LHCN-M2 (cell line): Measurements from ENCODE around the gene ABCB11. TPM values are rescaled to one million over a fixed set of nuclear protein-coding genes. Genes with fewer than 3 reads are reported as not detected.

Experiments
- DNase-seq: peaks from one replicate; pipeline ENCODE4 v3.0.0-alpha.2; 2012; ENCODE audit warnings: low read depth
- total RNA-seq: library from RNA; depleted of rRNA; stranded (reverse); fragments of >200 nt; gene quantifications from 2 replicates; pipeline ENCODE4 v1.2.3, GENCODE V29; 2014

Gene ABCB11
- total RNA-seq, 1 experiment from 2014 or later, result not detected

GRCh38 chr2:168976034-168976654 lies 55.0 kb downstream of the ABCB11 start:
- no peak for DNase-seq

GRCh38 chr2:168974428-168974827 lies 56.7 kb downstream of the ABCB11 start:
- no peak for DNase-seq

- no peak for DNase-seq
These were observed 59.9 kb downstream of the ABCB11 start for GRCh38 chr2:168971261-168971660.

GRCh38 chr2:168970711-168971233 lies 60.4 kb downstream of the ABCB11 start:
- DNase-seq, result no peak

- no peak for DNase-seq
These were observed 61.3 kb downstream of the ABCB11 start for GRCh38 chr2:168969865-168970264.

- no peak for DNase-seq
These were observed 62.8 kb downstream of the ABCB11 start for GRCh38 chr2:168968342-168968741.

GRCh38 chr2:168964251-168964807 lies 66.8 kb downstream of the ABCB11 start:
- DNase-seq, result no peak

- DNase-seq, result peak; percentile 2
These were observed 68.5 kb downstream of the ABCB11 start for GRCh38 chr2:168962636-168963035.

GRCh38 chr2:168961450-168962229 lies 69.5 kb downstream of the ABCB11 start:
- DNase-seq, result peak; percentile 73

GRCh38 chr2:168956392-168956791 lies 74.7 kb downstream of the ABCB11 start:
- peak; percentile 28 for DNase-seq

- no peak for DNase-seq
These were observed 75.8 kb downstream of the ABCB11 start for GRCh38 chr2:168955321-168955720.

- no peak for DNase-seq
These were observed 76.9 kb downstream of the ABCB11 start for GRCh38 chr2:168954256-168954655.

GRCh38 chr2:168952424-168952823 lies 78.7 kb downstream of the ABCB11 start:
- no peak for DNase-seq

GRCh38 chr2:168951871-168952270 lies 79.3 kb downstream of the ABCB11 start:
- no peak for DNase-seq

GRCh38 chr2:168949324-168949723 lies 81.8 kb downstream of the ABCB11 start:
- no peak for DNase-seq

GRCh38 chr2:168948621-168949212 lies 82.4 kb downstream of the ABCB11 start:
- DNase-seq, result no peak

GRCh38 chr2:168945508-168945907 lies 85.6 kb downstream of the ABCB11 start:
- no peak for DNase-seq

- DNase-seq, result no peak
These were observed 87.1 kb downstream of the ABCB11 start for GRCh38 chr2:168944065-168944464.

- DNase-seq, result no peak
These were observed 89.8 kb downstream of the ABCB11 start for GRCh38 chr2:168941297-168941696.

GRCh38 chr2:168939918-168940317 lies 91.2 kb downstream of the ABCB11 start:
- DNase-seq, result no peak

GRCh38 chr2:168939061-168939460 lies 92.1 kb downstream of the ABCB11 start:
- no peak for DNase-seq
